Progenitor cell of endocrine pancreas (in vitro differentiated cells): Measurements from ENCODE around the gene CT45A5. TPM values are rescaled to one million over a fixed set of nuclear protein-coding genes. Genes with fewer than 3 reads are reported as not detected.
"Not testable (repeated sequence)": the region's sequence is repeated elsewhere in the genome, so short reads cannot be mapped to it uniquely, and the experiment has no call there.

Experiments used
- DNase-seq: peaks from one replicate; pipeline ENCODE4 v3.0.0; 2021; ENCODE audit warnings: low spot score; ENCODE audit not compliant: unreplicated experiment
- H3K27ac Mint-ChIP-seq: 2 replicates; pipeline ENCODE4 v1.8.0; 2021; ENCODE audit warnings: mild to moderate bottlenecking, moderate library complexity, mixed read lengths
- H3K27me3 Mint-ChIP-seq: 2 replicates; pipeline ENCODE4 v1.8.0; 2021; ENCODE audit warnings: mixed read lengths
- H3K36me3 Mint-ChIP-seq: 2 replicates; pipeline ENCODE4 v1.8.0; 2022; ENCODE audit warnings: mixed read lengths; ENCODE audit not compliant: insufficient read depth
- H3K4me1 Mint-ChIP-seq: 2 replicates; pipeline ENCODE4 v1.8.0; 2021; ENCODE audit warnings: low read depth, mixed read lengths
- H3K4me3 Mint-ChIP-seq: 2 replicates; pipeline ENCODE4 v1.8.0; 2021; ENCODE audit warnings: low read depth, mild to moderate bottlenecking, moderate library complexity, mixed read lengths
- H3K9me3 Mint-ChIP-seq: 2 replicates; pipeline ENCODE4 v1.8.0; 2021; ENCODE audit warnings: low read depth, mixed read lengths
- CTCF ChIP-seq: fragments of 200-600 bp; sonication (generic); IDR thresholded peaks from one replicate; pipeline ENCODE4 v1.5.0; 2021; ENCODE audit warnings: antibody characterized with exemption, mild to moderate bottlenecking; ENCODE audit not compliant: unreplicated experiment
- long read RNA-seq: library from polyadenylated mRNA; unstranded; transcript quantifications from one replicate; pipeline ENCODE4 v2.0.0, GENCODE V29; 2020
- total RNA-seq: library from RNA; stranded (reverse); gene quantifications from 2 replicates; pipeline ENCODE4 v1.2.1, GENCODE V29; 2021

The CT45A5 gene
- not detected in 2 replicates for total RNA-seq
- long read RNA-seq = 0 reads

- H3K36me3 Mint-ChIP-seq, H3K27ac Mint-ChIP-seq, H3K4me3 Mint-ChIP-seq, H3K9me3 Mint-ChIP-seq, DNase-seq, H3K27me3 Mint-ChIP-seq, H3K4me1 Mint-ChIP-seq: not testable (repeated sequence)
Observed at GRCh38 chrX:135785403-135785802, at the start of gene CT45A5. Gene CT45A5 (minus strand): TSS chrX:135785503. CDS start chrX:135781729, 3,774 bp downstream.

GRCh38 chrX:135819912-135820311 is 34.6 kb upstream of the CT45A5 start, which contains the start of gene CT45A2:
Gene CT45A2 (minus strand): TSS chrX:135820012. CDS start chrX:135816265, 3,747 bp downstream.
- not testable (repeated sequence) for H3K27ac Mint-ChIP-seq, H3K36me3 Mint-ChIP-seq, H3K9me3 Mint-ChIP-seq, H3K27me3 Mint-ChIP-seq, H3K4me3 Mint-ChIP-seq, H3K4me1 Mint-ChIP-seq, DNase-seq

- not testable (repeated sequence) for H3K4me1 Mint-ChIP-seq, H3K36me3 Mint-ChIP-seq, H3K9me3 Mint-ChIP-seq, H3K4me3 Mint-ChIP-seq, H3K27ac Mint-ChIP-seq, DNase-seq, H3K27me3 Mint-ChIP-seq
Observed at GRCh38 chrX:135802687-135803086, 17.4 kb upstream of the CT45A5 start, which contains the start of gene CT45A6. Gene CT45A6 (minus strand): TSS chrX:135802787. CDS start chrX:135798993, 3,794 bp downstream.

GRCh38 chrX:135768091-135768490 is 17.2 kb downstream of the CT45A5 start, which contains the start of gene CT45A3:
Gene CT45A3 (minus strand): TSS chrX:135768191. CDS start chrX:135764444, 3,747 bp downstream.
- H3K27ac Mint-ChIP-seq, H3K27me3 Mint-ChIP-seq, H3K4me3 Mint-ChIP-seq, DNase-seq, H3K36me3 Mint-ChIP-seq, H3K4me1 Mint-ChIP-seq, H3K9me3 Mint-ChIP-seq: not testable (repeated sequence)

- H3K27ac Mint-ChIP-seq, DNase-seq, H3K27me3 Mint-ChIP-seq, H3K4me3 Mint-ChIP-seq, H3K4me1 Mint-ChIP-seq, H3K36me3 Mint-ChIP-seq: not testable (repeated sequence)
- H3K9me3 Mint-ChIP-seq = peaks cover 37% of the 10 kb centered on the region
Observed at GRCh38 chrX:135744739-135745138, 40.6 kb downstream of the CT45A5 start.

GRCh38 chrX:135741192-135741715 is 44.0 kb downstream of the CT45A5 start:
- peaks cover 38% of the 10 kb centered on the region for H3K9me3 Mint-ChIP-seq
- H3K36me3 Mint-ChIP-seq = no peaks in the 10 kb centered on the region
- H3K27ac Mint-ChIP-seq = no peak overlapping the region
- DNase-seq = no peak
- no peaks in the 10 kb centered on the region for H3K4me1 Mint-ChIP-seq
- H3K4me3 Mint-ChIP-seq = no peak overlapping the region
- H3K27me3 Mint-ChIP-seq = no peaks in the 10 kb centered on the region
- TF ChIP-seq CTCF = no peak

GRCh38 chrX:135740681-135741149 is 44.6 kb downstream of the CT45A5 start:
- Mint-ChIP-seq H3K4me3 (no peak overlapping the region), H3K4me1 (no peaks in the 10 kb centered on the region), H3K9me3 (peaks cover 33% of the 10 kb centered on the region), H3K27me3 (no peaks in the 10 kb centered on the region), H3K27ac (no peak overlapping the region), H3K36me3 (no peaks in the 10 kb centered on the region)
- TF ChIP-seq CTCF = no peak
- DNase-seq = no peak
